Lower lobe of right lung (tissue), 2 donors: Measurements from ENCODE around the gene REG3A. TPM values are rescaled to one million over a fixed set of nuclear protein-coding genes. Genes with fewer than 3 reads are reported as not detected.

Source experiments
- ATAC-seq, 2 donors: fragments of 200-7000 bp; cut with Tn5 transposase; one replicate each; pipeline ENCODE4 v1.9.1; 2020 to 2022; ENCODE audit warnings: mild to moderate bottlenecking in 2 of 2, moderate library complexity in 2 of 2
- DNase-seq: peaks from one replicate; pipeline ENCODE4 v3.0.0-alpha.2; 2020
- H3K27ac ChIP-seq: fragments of 200-600 bp; one replicate; pipeline ENCODE4 v1.8.0; 2022
- H3K27me3 ChIP-seq: fragments of 200-600 bp; one replicate; pipeline ENCODE4 v1.8.0; 2022; ENCODE audit warnings: low read depth
- H3K36me3 ChIP-seq: fragments of 200-600 bp; one replicate; pipeline ENCODE4 v1.8.0; 2022; ENCODE audit warnings: mild to moderate bottlenecking
- H3K4me1 ChIP-seq: fragments of 200-600 bp; one replicate; pipeline ENCODE4 v1.8.0; 2022
- H3K4me3 ChIP-seq: fragments of 200-600 bp; one replicate; pipeline ENCODE4 v1.8.0; 2022; ENCODE audit warnings: mild to moderate bottlenecking
- H3K9me3 ChIP-seq: fragments of 200-600 bp; one replicate; pipeline ENCODE4 v1.8.0; 2022
- CTCF ChIP-seq: fragments of 200-600 bp; IDR thresholded peaks from one replicate; pipeline ENCODE4 v1.8.0; 2022; ENCODE audit warnings: antibody characterized with exemption, mild to moderate bottlenecking
- intact Hi-C: fragments of 100-400 bp; cut with DNase I; formaldehyde crosslinking; loops from one replicate; pipeline ENCODE4 v1.11.0; 2022
- total RNA-seq: library from RNA; stranded (reverse); fragmentation: NEBNext Ultra II Directional; extraction: Animal tissue kit (Norgen Biotek cat#: 25700); gene quantifications from one replicate; pipeline ENCODE4 v1.2.1, GENCODE V29; 2021
- donor health status: DM: no; HTN: yes; CAD: no; lungs with severe emphysema.

REG3A gene
- total RNA-seq, 1 donor from 2014 or later, result not detected

- H3K9me3 ChIP-seq, result no peaks in the 10 kb centered on the region
- no peaks in the 10 kb centered on the region for H3K27me3 ChIP-seq
- no peak overlapping the region for H3K4me3 ChIP-seq
- intact Hi-C loops, result no loop called here
- no peak for ATAC-seq
- H3K27ac ChIP-seq, result no peak overlapping the region
- H3K36me3 ChIP-seq, result no peaks in the 10 kb centered on the region
- no peak for DNase-seq
- no peak for TF ChIP-seq CTCF
- no peaks in the 10 kb centered on the region for H3K4me1 ChIP-seq
Measured at GRCh38 chr2:79180092-79180491, 20.5 kb upstream of the REG3A start.

GRCh38 chr2:79179036-79179435 is 19.5 kb upstream of the REG3A start:
- Histone ChIP-seq H3K9me3 (no peaks in the 10 kb centered on the region), H3K36me3 (no peaks in the 10 kb centered on the region), H3K4me1 (no peaks in the 10 kb centered on the region), H3K27ac (no peak overlapping the region), H3K4me3 (no peak overlapping the region), H3K27me3 (no peaks in the 10 kb centered on the region)
- intact Hi-C loops, result no loop called here
- DNase-seq (no peak), ATAC-seq (no peak)
- TF ChIP-seq CTCF, result no peak

- no peaks in the 10 kb centered on the region for H3K27me3 ChIP-seq
- no peak for TF ChIP-seq CTCF
- intact Hi-C loops, result no loop called here
- no peak overlapping the region for H3K27ac ChIP-seq
- ATAC-seq (no peak), DNase-seq (no peak)
- no peaks in the 10 kb centered on the region for H3K36me3 ChIP-seq
- H3K4me3 ChIP-seq, result no peak overlapping the region
- no peaks in the 10 kb centered on the region for H3K9me3 ChIP-seq
- H3K4me1 ChIP-seq, result no peaks in the 10 kb centered on the region
Measured at GRCh38 chr2:79178076-79178674, 18.6 kb upstream of the REG3A start.

- no peak overlapping the region for H3K4me3 ChIP-seq
- H3K9me3 ChIP-seq, result no peaks in the 10 kb centered on the region
- TF ChIP-seq CTCF, result no peak
- ATAC-seq, result no peak
- H3K4me1 ChIP-seq, result no peaks in the 10 kb centered on the region
- no peaks in the 10 kb centered on the region for H3K36me3 ChIP-seq
- H3K27ac ChIP-seq, result no peak overlapping the region
- intact Hi-C loops, result no loop called here
- no peaks in the 10 kb centered on the region for H3K27me3 ChIP-seq
- no peak for DNase-seq
Measured at GRCh38 chr2:79171348-79171958, 11.9 kb upstream of the REG3A start.

GRCh38 chr2:79162801-79163200 is 3.2 kb upstream of the REG3A start:
- no peaks in the 10 kb centered on the region for H3K27me3 ChIP-seq
- TF ChIP-seq CTCF, result no peak
- ATAC-seq, result no peak
- H3K4me1 ChIP-seq, result no peaks in the 10 kb centered on the region
- no peak overlapping the region for H3K27ac ChIP-seq
- no peak overlapping the region for H3K4me3 ChIP-seq
- intact Hi-C loops, result no loop called here
- DNase-seq, result no peak
- no peaks in the 10 kb centered on the region for H3K36me3 ChIP-seq
- no peaks in the 10 kb centered on the region for H3K9me3 ChIP-seq
